ENCODE data around the gene DEAF1. TPM values are rescaled to one million over a fixed set of nuclear protein-coding genes. Genes with fewer than 3 reads are reported as not detected.
A peak's percentile ranks its signal among the peaks of the same experiment; 100 is the strongest.

DEAF1 gene
- total and polyA plus RNA-seq, 2 of the 13 experiments (the other 11 are each of a cell fraction or from before 2014, with no cell fraction given) = 22.3 to 29.6 TPM

- POLR2A ChIA-PET = interaction anchor here (0.9 to 6.1 kb wide), 15 partner anchors 11 to 189 kb away, joined by 3 to 191 read pairs (median 6); partner anchors contain the start of genes EPS8L2, PNPLA2 and TALDO1
- TF ChIP-seq ZFX (CRISPR knock-in tag; IDR thresholded peaks at IDR 0.05; ENCODE audit: low read depth) = peak; percentile 81
- TF ChIP-seq TBX2 (CRISPR knock-in tag; IDR thresholded peaks at IDR 0.05; ENCODE audit: borderline replicate concordance) = peak; percentile 66
- no peak for TF ChIP-seq RARA (CRISPR knock-in tag; IDR thresholded peaks at IDR 0.05)
- TF ChIP-seq ISL2 (CRISPR knock-in tag; IDR thresholded peaks at IDR 0.05) = peak; percentile 25; the same call in 1 of the 2 replicates
- no peak for TF ChIP-seq GPBP1L1 (CRISPR knock-in tag; IDR thresholded peaks at IDR 0.05)
- TF ChIP-seq THAP11 (CRISPR knock-in tag; IDR thresholded peaks at IDR 0.05) = peak; percentile 54
- TF ChIP-seq ZNF776 (CRISPR knock-in tag; IDR thresholded peaks at IDR 0.05) = peak; percentile 79; the same call in 1 of the 2 replicates
- TF ChIP-seq HNF4A (CRISPR knock-in tag; IDR thresholded peaks at IDR 0.05) = no peak
- peak; percentile 87 for TF ChIP-seq TAF1 (CRISPR knock-in tag; IDR thresholded peaks at IDR 0.05)
- no peak for TF ChIP-seq NBN (conservative IDR thresholded peaks at IDR 0.05)
- TF ChIP-seq ZNF75D (CRISPR knock-in tag; IDR thresholded peaks at IDR 0.05; ENCODE audit: borderline replicate concordance) = no peak
- peak in 1 of 2 experiments; percentile 44; a peak in 1 of 4 replicates for TF ChIP-seq ATF4 (CRISPR knock-in tag; IDR thresholded peaks at IDR 0.05)
- TF ChIP-seq ARID5B (CRISPR knock-in tag; IDR thresholded peaks at IDR 0.05) = no peak
- no peak for TF ChIP-seq ZNF234 (CRISPR knock-in tag; conservative IDR thresholded peaks at IDR 0.05)
- no peak for TF ChIP-seq PBX3 (CRISPR knock-in tag; IDR thresholded peaks at IDR 0.05; ENCODE audit: borderline replicate concordance)
- TF ChIP-seq SIN3A (IDR thresholded peaks at IDR 0.05; ENCODE audit: borderline replicate concordance, low read depth, low read length) = peak; percentile 47; the same call in 1 of the 2 replicates
- TF ChIP-seq TEAD2 (CRISPR knock-in tag; IDR thresholded peaks at IDR 0.05) = no peak
These were observed 671 bp upstream of the DEAF1 start, which contains the start of gene TMEM80 for GRCh38 chr11:695538-696248. TSS of gene TMEM80 (plus strand) at chr11:695816. CDS start at chr11:695828, 12 bp downstream.

More at GRCh38 chr11:695538-696248, 671 bp upstream of the DEAF1 start, which contains the start of gene TMEM80:
- intact Hi-C loops (cut with micrococcal nuclease; ENCODE audit: unreplicated experiment) (loop anchor here (1.0 kb wide), 2 partner anchors 28 to 33 kb away; no protein-coding TSS in a partner anchor), in situ Hi-C loops (cut with HindIII; ENCODE audit: extremely low pct_ligation_motif_present, low pct_unique_long_range_greater_than_20kb) (no loop called here)
- ATAC-seq (peak; percentile 84), DNase-seq (ENCODE audit: low spot score) (peak; percentile 93), FAIRE-seq (no peak)
- Histone ChIP-seq H3K4me1 (ENCODE audit: insufficient read depth, low read length) (peaks cover 61% of the 10 kb centered on the region), H3K9me3 (ENCODE audit: low read length) (no peaks in the 10 kb centered on the region), H3K27me3 (ENCODE audit: control insufficient read depth in 1 of 2, insufficient read depth in 2 of 2, low read length in 2 of 2) (no peaks in the 10 kb centered on the region; a peak in 1 of 5 replicates), H3K79me2 (ENCODE audit: insufficient read depth, low read length) (peaks cover 47% of the 10 kb centered on the region), H3K4me3 (replicated peaks in 1 of 3; ENCODE audit: insufficient read depth in 1 of 3, low read depth in 2 of 3, low read length in 3 of 3) (peak within 1 kb of the TSS; percentile 86 to 87 (median 87)), H3K4me2 (ENCODE audit: low read depth, low read length) (peak within 1 kb of the TSS; percentile 64), H2AFZ (ENCODE audit: low read length) (peak within 1 kb of the TSS; percentile 38), H3K9ac (ENCODE audit: insufficient read depth, low read depth, low read length) (peak within 1 kb of the TSS; percentile 99), H4K20me1 (ENCODE audit: insufficient read depth, low read length) (no peaks in the 10 kb centered on the region; the same call in 1 of the 2 replicates), H3K27ac (ENCODE audit: extremely low read length, insufficient read depth, low read length) (peak within 1 kb of the TSS; percentile 99), H3K36me3 (replicated peaks in 1 of 2; ENCODE audit: control insufficient read depth in 1 of 2, insufficient read depth in 2 of 2, low read length in 2 of 2) (peaks cover 5 to 11% of the 10 kb centered on the region in 2 experiments; a peak in 3 of 5 replicates)
- WGBS (ENCODE audit: low lambda C conversion rate) = 0% methylated on average over 3 of the region's 101 CpGs
- CTCF ChIA-PET (ENCODE audit: low intra/inter-chr PET ratio, low total read pairs) = interaction anchor here (1.6 to 4.8 kb wide), 3 partner anchors 17 to 32 kb away, joined by 4 to 20 read pairs (median 13); no protein-coding TSS in a partner anchor
- TSS peak; percentile 86 for BruUV-seq (replicated peaks)
